ENCODE measurements around the gene IRX4.

DNA sequence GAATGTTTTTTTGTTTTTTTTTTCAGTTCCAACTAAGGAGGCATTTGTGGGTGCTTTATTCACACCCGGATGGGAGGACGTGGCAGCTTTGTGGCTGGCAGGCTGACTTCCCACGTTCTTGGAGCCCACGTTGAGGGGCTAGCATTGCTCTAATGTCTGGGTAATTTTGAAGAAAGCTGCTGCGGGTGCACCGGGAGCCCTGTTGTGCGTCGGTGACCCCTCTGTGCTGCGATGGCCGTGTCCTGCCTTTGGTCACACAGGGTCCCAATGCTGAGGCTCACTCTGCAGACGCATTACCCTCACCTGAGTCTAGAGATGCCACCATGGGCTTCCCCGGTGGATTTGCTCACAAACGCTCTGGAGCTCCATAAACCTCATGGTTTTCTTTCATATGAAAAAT is 47.3 kb downstream of the IRX4 start:
- TF ChIP-seq POLR2AphosphoS5 (IDR thresholded peaks at IDR 0.05; ENCODE audit: low read depth, low read length) (no peak), SP1 (IDR thresholded peaks at IDR 0.05; ENCODE audit: low read depth) (no peak), EZH2 (IDR thresholded peaks at IDR 0.05) (no peak)
- TF ChIP-seq, protein P1, sequence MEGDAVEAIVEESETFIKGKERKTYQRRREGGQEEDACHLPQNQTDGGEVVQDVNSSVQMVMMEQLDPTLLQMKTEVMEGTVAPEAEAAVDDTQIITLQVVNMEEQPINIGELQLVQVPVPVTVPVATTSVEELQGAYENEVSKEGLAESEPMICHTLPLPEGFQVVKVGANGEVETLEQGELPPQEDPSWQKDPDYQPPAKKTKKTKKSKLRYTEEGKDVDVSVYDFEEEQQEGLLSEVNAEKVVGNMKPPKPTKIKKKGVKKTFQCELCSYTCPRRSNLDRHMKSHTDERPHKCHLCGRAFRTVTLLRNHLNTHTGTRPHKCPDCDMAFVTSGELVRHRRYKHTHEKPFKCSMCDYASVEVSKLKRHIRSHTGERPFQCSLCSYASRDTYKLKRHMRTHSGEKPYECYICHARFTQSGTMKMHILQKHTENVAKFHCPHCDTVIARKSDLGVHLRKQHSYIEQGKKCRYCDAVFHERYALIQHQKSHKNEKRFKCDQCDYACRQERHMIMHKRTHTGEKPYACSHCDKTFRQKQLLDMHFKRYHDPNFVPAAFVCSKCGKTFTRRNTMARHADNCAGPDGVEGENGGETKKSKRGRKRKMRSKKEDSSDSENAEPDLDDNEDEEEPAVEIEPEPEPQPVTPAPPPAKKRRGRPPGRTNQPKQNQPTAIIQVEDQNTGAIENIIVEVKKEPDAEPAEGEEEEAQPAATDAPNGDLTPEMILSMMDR (IDR thresholded peaks at IDR 0.05 in 2 of 3, conservative IDR thresholded peaks at IDR 0.05 in 1 of 3; ENCODE audit: borderline replicate concordance in 1 of 3, insufficient read depth in 1 of 3, low read depth in 2 of 3, low read length in 2 of 3), result no peak
- TF ChIP-seq, protein P2, sequence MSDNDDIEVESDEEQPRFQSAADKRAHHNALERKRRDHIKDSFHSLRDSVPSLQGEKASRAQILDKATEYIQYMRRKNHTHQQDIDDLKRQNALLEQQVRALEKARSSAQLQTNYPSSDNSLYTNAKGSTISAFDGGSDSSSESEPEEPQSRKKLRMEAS (IDR thresholded peaks at IDR 0.05), result no peak

Measured in HCT116 (cell line).